Activated CD4-positive, alpha-beta T cell treated with anti-CD3 and anti-CD28 coated beads, Interleukin-2, amount 10 ng/mL, durations not matched to agents 24 days and 14 days (primary cell): ENCODE data around the gene BLTP1. TPM values are rescaled to one million over a fixed set of nuclear protein-coding genes. Genes with fewer than 3 reads are reported as not detected.

Experiments used
- total RNA-seq: library from RNA; stranded (reverse); gene quantifications from 2 replicates; pipeline ENCODE4 v1.2.3, GENCODE V29; 2022

BLTP1 gene
- total RNA-seq, 1 donor from 2014 or later = 28.9 TPM

Other genes with a start within 250 kb of the BLTP1 start
- 2.7 and 3.1 TPM in 2 replicates for gene TRPC3, start 200.3 kb upstream of the BLTP1 start, total RNA-seq
- not detected in 2 replicates for gene ADAD1, start 226.7 kb downstream of the BLTP1 start, total RNA-seq